HTERT RPE-1 (cell line): ENCODE measurements around the gene TSPAN1.
"Not testable (repeated sequence)": the region's sequence is repeated elsewhere in the genome, so short reads cannot be mapped to it uniquely, and the experiment has no call there.

Experiments used
- in situ Hi-C: fragments of 300-500 bp; cut with MboI; formaldehyde crosslinking; loops from 4 replicates; pipeline ENCODE4 v1.14.3; 2020; ENCODE audit warnings: low sequenced_read_pairs

The TSPAN1 gene

GRCh38 chr1:46211051-46211450, 36.2 kb downstream of the TSPAN1 start:
- in situ Hi-C loops: no loop called here

GRCh38 chr1:46215504-46215903, 40.6 kb downstream of the TSPAN1 start:
- in situ Hi-C loops: no loop called here

GRCh38 chr1:46218443-46218842, 43.6 kb downstream of the TSPAN1 start:
- in situ Hi-C loops: no loop called here

GRCh38 chr1:46219551-46220520, 44.9 kb downstream of the TSPAN1 start:
- in situ Hi-C loops: no loop called here

GRCh38 chr1:46220808-46221207, 45.9 kb downstream of the TSPAN1 start:
- in situ Hi-C loops: no loop called here

- in situ Hi-C loops: no loop called here
Observed at GRCh38 chr1:46221749-46222148, 46.9 kb downstream of the TSPAN1 start.

- in situ Hi-C loops: not testable (repeated sequence)
Observed at GRCh38 chr1:46223055-46223454, 48.2 kb downstream of the TSPAN1 start.

GRCh38 chr1:46223472-46223943, 48.6 kb downstream of the TSPAN1 start:
- in situ Hi-C loops: no loop called here

GRCh38 chr1:46224966-46225365, 50.1 kb downstream of the TSPAN1 start:
- in situ Hi-C loops: no loop called here

GRCh38 chr1:46231231-46231630, 56.3 kb downstream of the TSPAN1 start:
- in situ Hi-C loops: not testable (repeated sequence)
